ENCODE data around the gene NFYC.

DNA sequence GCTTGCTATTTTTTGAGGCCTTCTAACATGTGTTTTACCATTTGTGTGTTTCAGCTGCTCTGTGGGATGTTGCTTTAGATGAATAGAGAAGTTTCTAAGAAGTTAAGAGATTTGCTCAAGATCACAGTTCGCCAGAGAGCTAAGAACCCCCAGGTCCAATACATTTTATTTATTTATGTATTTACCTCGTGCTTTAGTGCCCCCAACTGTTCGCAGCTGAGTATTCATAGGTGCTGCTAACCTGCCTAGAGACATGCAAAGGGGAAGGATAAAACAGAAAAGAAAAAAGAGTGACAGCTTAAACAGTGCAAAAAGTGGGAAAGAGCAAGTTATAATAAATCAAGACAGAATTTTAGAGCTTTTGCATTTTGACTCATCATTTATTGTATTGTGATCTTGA is 31.1 kb downstream of the NFYC start:
- TF ChIP-seq, protein P1, sequence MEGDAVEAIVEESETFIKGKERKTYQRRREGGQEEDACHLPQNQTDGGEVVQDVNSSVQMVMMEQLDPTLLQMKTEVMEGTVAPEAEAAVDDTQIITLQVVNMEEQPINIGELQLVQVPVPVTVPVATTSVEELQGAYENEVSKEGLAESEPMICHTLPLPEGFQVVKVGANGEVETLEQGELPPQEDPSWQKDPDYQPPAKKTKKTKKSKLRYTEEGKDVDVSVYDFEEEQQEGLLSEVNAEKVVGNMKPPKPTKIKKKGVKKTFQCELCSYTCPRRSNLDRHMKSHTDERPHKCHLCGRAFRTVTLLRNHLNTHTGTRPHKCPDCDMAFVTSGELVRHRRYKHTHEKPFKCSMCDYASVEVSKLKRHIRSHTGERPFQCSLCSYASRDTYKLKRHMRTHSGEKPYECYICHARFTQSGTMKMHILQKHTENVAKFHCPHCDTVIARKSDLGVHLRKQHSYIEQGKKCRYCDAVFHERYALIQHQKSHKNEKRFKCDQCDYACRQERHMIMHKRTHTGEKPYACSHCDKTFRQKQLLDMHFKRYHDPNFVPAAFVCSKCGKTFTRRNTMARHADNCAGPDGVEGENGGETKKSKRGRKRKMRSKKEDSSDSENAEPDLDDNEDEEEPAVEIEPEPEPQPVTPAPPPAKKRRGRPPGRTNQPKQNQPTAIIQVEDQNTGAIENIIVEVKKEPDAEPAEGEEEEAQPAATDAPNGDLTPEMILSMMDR (IDR thresholded peaks at IDR 0.05), result no peak
- no peak for TF ChIP-seq POLR2AphosphoS5 (IDR thresholded peaks at IDR 0.05)
- no peak for TF ChIP-seq POLR2A (IDR thresholded peaks at IDR 0.05)

Measured in breast epithelium (tissue), 3 donors.